HG03139 (cell line): Measurements from ENCODE around the gene TMEFF2.
A peak's percentile ranks its signal among the peaks of the same experiment; 100 is the strongest.

Experiments used
- ATAC-seq: cut with Tn5 transposase; IDR thresholded peaks from one replicate; pipeline ENCODE4 v1.9.1; 2021; ENCODE audit not compliant: unreplicated experiment

Gene TMEFF2

DNA sequence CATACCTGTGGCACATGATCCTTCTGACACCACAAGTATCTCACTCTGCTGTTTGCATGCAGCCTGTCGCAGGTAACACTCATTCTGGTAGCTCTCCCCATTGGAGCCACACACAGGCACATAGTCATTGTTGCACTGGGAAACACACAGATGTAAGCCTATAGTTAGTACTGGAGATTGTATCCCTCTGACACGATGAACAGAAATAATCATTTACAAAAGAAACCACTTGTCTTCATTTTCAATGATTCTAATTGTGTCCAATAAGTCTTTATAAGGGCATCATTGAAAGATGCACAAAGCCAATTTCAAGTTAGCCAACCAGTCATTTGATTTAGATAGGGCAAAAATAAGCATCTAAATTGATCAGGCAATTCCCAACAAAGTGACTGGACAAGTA is 10.4 kb downstream of the TMEFF2 start:
- ATAC-seq, result no peak

DNA sequence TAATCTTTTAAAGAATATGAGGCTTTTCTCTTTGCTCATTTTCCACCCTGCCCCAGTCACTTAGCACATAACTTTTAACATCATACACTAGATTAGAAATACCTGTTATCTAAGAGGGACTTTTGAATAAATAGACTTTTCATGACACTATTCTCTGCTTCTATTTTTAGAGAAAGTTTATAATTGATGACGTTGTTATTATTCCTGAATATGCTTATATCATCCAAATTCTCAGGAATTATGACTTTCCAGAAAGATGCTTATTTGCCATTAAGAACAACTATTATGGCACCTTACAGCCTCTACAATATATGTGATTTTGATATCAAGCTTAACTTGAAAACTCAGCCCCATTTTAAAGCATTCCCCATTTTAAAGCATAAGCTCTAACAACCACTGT is 11.4 kb downstream of the TMEFF2 start:
- ATAC-seq, result no peak

GRCh38 chr2:192166946-192167345 is 27.8 kb downstream of the TMEFF2 start:
- ATAC-seq, result no peak

DNA sequence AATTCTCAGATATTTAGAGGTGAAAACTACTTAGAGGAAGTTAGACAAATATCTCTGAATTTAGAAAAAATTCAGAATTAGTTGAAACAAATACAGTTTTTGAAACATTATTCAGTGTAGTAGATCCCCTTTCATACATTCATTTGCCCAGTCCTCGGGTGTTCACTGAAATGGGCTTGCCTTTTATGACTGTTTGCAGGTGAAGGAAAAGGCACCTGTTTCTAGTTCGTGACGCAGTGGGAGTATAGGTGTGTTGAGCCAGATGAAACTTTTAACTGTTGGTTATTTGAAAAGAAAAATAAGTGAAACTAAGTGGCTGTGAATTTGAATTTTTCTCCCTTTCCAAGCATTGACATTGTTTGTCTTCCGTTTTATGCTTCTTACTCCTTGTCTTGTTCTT is 28.9 kb downstream of the TMEFF2 start:
- ATAC-seq, result no peak

DNA sequence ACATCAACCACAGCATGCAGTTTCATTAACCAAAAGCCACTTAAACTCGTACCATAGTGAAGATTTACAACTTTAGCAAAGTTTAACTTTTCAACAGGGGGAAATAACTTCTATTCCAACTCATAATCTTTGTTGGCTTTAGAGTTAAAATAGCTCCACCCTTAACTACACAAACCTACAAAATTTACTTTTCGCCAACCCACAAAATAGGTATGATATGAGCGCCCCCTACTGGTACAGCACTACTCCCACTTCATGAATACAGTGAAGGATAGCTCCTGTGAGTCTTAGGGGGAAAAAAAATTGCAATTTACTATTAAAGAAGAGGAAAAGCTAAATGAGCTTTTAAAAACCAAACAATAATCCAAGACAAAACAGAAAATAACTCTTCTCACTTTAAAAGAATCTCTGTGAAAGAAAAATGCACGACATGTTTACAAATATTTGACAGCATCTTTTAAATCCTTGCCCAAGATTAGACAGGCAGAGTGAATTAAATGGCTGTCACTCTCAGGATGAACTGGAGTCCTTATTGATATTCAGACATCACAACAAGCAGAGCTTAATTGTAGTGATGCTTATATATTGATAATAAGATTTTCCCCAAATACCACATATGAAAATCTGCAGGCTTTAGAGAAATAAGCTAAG is 32.2 kb downstream of the TMEFF2 start:
- peak; percentile 63 for ATAC-seq

DNA sequence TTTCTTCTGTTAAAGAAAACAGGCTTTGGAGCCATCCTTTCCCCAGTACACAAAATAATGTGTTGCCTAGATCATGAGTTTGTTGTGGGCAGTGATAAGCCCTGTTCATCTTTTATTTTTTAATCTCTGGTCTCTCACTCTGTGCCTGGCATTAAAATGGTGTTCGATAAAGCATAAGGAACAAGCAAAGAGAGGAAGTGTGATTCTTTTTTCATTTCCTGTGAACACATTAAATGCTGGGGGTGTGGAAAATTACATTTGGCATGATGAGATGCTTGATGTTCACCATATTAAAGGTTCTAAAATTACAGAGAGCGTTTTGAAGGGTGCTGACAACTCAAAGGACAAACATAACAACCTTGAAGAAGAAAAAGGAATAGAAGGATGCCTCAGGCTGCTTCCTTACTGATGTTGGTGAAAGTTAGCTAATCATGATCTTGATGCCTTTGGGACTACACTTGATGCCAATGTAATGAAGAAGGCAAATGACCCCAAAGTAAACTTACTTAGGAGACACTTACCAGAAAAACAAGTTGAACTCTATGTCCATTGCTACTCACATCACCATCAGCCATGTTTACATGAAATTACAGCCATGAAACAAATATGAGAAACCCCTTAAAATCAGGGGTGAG is 33.0 kb downstream of the TMEFF2 start:
- no peak for ATAC-seq

GRCh38 chr2:192159736-192160135 is 35.0 kb downstream of the TMEFF2 start:
- ATAC-seq, result no peak

- ATAC-seq, result no peak
These were observed 35.5 kb downstream of the TMEFF2 start for GRCh38 chr2:192159208-192159607.

- no peak for ATAC-seq
These were observed 37.0 kb downstream of the TMEFF2 start for GRCh38 chr2:192157776-192158175.

DNA sequence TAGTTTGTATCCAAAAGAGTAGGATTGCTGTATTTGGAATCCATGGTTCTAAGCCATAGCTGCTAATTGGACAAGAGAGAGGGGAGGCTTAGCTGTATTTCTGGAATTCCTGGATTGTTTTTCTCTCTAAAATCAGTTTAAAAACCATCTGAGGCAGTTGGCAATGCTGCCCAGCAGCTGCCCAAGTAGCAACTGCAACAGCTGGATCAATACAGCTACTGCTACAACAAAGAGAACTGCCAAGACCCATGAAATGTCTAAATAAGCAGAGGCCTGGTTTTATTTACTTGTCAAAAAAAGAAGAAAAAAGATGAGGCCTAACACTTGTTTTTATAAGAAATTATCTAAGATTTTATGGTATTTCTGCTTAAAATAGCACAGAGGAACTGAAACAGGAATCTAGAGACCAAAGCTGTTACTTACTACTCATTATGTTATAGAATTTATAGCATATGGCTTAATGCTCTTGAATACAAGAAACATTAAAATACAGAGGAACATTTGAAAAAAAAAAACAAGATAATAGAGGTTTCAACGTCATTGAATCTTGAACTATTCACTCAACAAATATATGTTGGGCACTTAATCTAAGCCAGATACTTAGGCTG is 39.1 kb downstream of the TMEFF2 start:
- no peak for ATAC-seq

GRCh38 chr2:192153561-192153960 is 41.2 kb downstream of the TMEFF2 start:
- no peak for ATAC-seq

DNA sequence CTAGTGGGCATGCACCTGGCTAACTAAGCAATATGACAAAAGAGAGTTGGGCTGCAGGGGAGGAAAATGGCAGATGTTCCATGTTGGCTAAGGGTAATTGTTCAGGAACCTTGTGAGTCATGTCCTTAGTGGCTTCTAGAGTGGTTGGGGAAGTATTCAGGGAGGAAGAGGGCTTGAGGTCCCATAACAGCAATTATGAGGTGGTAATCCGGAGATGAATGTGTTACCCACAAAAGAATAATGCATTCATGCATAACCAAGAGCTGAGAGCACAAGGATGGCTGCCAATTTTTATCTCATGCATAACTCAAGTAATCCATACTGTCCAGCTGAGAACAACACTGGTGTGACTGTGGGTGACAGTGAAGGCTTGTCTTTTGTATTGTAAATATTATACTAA is 42.9 kb downstream of the TMEFF2 start:
- ATAC-seq, result no peak

DNA sequence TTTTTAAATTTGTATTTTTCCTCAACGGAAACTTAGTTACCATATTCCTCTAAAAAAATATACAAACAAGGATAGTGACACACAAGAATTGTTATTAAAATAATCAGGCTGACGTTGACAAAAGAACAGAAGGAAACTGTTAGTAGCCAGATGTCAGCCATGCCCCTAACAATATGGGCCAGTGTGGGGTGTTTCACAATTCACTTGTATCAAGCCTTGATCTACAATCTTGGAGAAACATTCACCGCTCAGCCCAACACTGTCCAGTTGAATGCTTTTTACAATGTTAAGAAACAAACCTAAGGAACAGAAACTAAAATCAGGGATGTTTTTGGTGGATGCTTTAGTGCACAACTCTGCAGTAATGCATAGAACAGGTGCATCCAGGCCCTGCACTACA is 44.6 kb downstream of the TMEFF2 start:
- ATAC-seq, result no peak

GRCh38 chr2:192148620-192149321 is 46.0 kb downstream of the TMEFF2 start:
- no peak for ATAC-seq

GRCh38 chr2:192148241-192148619 is 46.5 kb downstream of the TMEFF2 start:
- no peak for ATAC-seq

DNA sequence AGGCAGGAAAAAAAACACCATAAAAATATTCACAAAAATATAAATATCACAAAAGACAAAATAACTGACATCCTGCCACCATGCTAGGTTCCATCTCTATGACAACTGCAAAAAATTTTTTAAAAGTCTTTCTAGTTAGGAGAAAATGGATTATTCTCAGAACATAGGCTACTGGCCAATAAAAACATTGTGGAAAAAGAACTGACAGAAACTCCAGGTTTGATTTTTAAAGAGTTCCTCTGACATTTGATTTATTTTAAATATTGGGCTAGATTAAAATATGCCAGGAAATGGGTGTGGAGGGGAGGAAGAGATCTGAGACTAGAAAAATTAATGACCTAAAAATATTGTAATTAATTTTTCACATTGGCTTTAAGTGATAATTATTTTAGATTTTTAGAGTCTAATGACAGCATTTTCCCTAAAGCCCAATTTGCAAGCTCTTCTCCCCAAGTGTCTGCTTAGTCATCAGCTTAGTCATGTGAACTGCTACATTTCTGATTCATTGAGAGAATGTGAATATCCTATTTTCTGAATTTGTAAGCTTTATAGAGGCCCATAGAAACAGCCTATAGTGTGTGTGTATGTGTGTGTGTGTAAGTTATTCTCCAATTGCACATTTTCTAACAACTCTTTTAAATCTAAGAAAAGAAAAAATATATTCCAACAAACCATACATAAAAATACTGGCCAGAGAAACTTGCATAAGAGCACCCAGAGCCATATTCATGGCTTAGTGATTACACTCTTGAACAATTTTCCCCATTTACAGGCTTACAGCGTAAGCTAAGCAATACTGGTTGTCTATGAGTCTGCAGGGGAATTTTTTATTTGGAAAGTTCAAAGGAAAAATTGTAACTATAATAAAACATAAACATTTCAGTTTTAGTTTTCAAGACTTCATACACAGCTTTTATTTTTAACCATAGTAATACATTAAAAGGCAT is 48.4 kb downstream of the TMEFF2 start:
- no peak for ATAC-seq

GRCh38 chr2:192145496-192145895 is 49.2 kb downstream of the TMEFF2 start:
- ATAC-seq, result no peak

DNA sequence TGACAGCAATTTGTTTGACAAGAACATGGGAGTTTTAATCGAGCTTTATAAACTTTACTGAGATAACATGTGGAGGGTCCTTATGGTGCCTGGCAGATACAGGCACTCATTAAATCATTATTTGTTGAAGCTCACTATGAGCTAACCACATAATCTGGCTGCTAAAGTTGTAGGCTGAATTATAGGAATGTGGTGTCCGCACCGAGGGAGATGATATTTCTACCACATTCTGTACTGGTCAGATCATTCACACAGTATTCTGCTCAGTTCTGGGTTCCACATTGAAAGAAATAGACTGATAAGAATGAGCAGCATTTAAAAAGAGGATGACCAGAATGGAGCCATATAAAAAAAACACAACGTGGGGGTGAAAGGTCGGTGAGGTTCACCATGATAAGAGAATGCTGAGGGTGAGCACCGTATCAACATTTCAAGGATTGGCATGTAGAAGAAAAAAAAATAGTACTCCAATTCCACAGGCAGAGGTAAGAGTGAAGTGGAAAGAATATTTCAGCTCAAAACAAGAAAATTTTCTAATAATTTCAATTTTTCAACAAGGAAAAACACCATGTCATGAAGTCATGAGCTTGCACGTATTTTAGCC is 54.4 kb downstream of the TMEFF2 start:
- ATAC-seq, result no peak

- no peak for ATAC-seq
These were observed 54.9 kb downstream of the TMEFF2 start for GRCh38 chr2:192139813-192140212.

- ATAC-seq, result no peak
These were observed 57.3 kb downstream of the TMEFF2 start for GRCh38 chr2:192137451-192137850.
